HEK293 (cell line): ENCODE measurements around the gene ZNF804A.

Experiments used
- CTCF ChIA-PET: fragments of 350-600 bp; formaldehyde crosslinking; extraction: SDS; loops from one replicate; lab custom pipeline; 2021; ENCODE audit warnings: antibody characterized with exemption; lab: Yijun Ruan, JAX
- POLR2A ChIA-PET: fragments of 300-600 bp; formaldehyde crosslinking; extraction: SDS; loops from one replicate; lab custom pipeline; 2020; ENCODE audit warnings: antibody characterized with exemption, inconsistent platforms; lab: Yijun Ruan, JAX
- H3K27ac ChIP-seq: fragments of 200-500 bp; sonication (Bioruptor generic); 2 replicates; pipeline ENCODE4 v1.5.1; 2014; ENCODE audit warnings: low read depth, low read length, control low read depth, inconsistent platforms; ENCODE audit errors: extremely low read depth
- H3K36me3 ChIP-seq, 2 experiments: fragments of 200-500 bp in 1 of 2; sonication (Bioruptor generic) in 1 of 2; 1 replicate in 1 of 2; 2 replicates in 1 of 2; pipeline ENCODE4 v1.5.1; 2014 to 2017; ENCODE audit warnings: inconsistent platforms in 2 of 2, low read length in 2 of 2; ENCODE audit not compliant: control insufficient read depth in 2 of 2, insufficient read depth in 1 of 2
- H3K4me1 ChIP-seq: fragments of 200-500 bp; sonication (Bioruptor generic); 2 replicates; pipeline ENCODE4 v1.5.1; 2014; ENCODE audit warnings: mild to moderate bottlenecking, low read length, inconsistent platforms; ENCODE audit not compliant: control insufficient read depth, insufficient read depth
- H3K4me3 ChIP-seq: 2 replicates; pipeline ENCODE4 v1.5.1; 2011; ENCODE audit warnings: low read depth, mild to moderate bottlenecking, control low read depth, low read length, moderate library complexity
- H3K9me3 ChIP-seq: fragments of 200-500 bp; sonication (Bioruptor generic); 2 replicates; pipeline ENCODE4 v1.5.1; 2014; ENCODE audit warnings: low read depth, low read length, inconsistent platforms; ENCODE audit not compliant: control insufficient read depth, insufficient read depth
- BCL11A ChIP-seq: fragments of 450-650 bp; formaldehyde crosslinking; IDR thresholded peaks from 2 replicates; pipeline ENCODE4 v1.5.1; 2016; ENCODE audit warnings: low read depth, missing biosample characterization, missing genetic modification characterization
- BCL11B ChIP-seq: fragments of 450-650 bp; formaldehyde crosslinking; IDR thresholded peaks from 2 replicates; pipeline ENCODE4 v1.5.1; 2016; ENCODE audit warnings: low read depth, missing biosample characterization, missing genetic modification characterization
- FEZF1 ChIP-seq: fragments of 450-650 bp; formaldehyde crosslinking; IDR thresholded peaks from 2 replicates; pipeline ENCODE4 v1.5.1; 2016; ENCODE audit warnings: missing biosample characterization, missing genetic modification characterization
- MEIS1 ChIP-seq: sonication (generic); formaldehyde crosslinking; IDR thresholded peaks from 2 replicates; pipeline ENCODE4 v1.8.1; 2022; ENCODE audit warnings: missing genetic modification reagents, mild to moderate bottlenecking, borderline replicate concordance
- PRDM1 ChIP-seq: fragments of 450-650 bp; formaldehyde crosslinking; IDR thresholded peaks from 2 replicates; pipeline ENCODE4; 2016; ENCODE audit warnings: missing biosample characterization, missing genetic modification characterization
- SCRT2 ChIP-seq: fragments of 450-650 bp; formaldehyde crosslinking; IDR thresholded peaks from 2 replicates; pipeline ENCODE4 v1.5.1; 2016; ENCODE audit warnings: missing biosample characterization, missing genetic modification characterization
- SP7 ChIP-seq: fragments of 450-650 bp; formaldehyde crosslinking; IDR thresholded peaks from 2 replicates; pipeline ENCODE4 v1.5.1; 2016; ENCODE audit warnings: missing biosample characterization, missing genetic modification characterization
- ZEB2 ChIP-seq: fragments of 450-650 bp; formaldehyde crosslinking; IDR thresholded peaks from 2 replicates; pipeline ENCODE4 v1.5.1; 2016; ENCODE audit warnings: missing biosample characterization, missing genetic modification characterization
- ZNF132 ChIP-seq: fragments of 450-650 bp; formaldehyde crosslinking; IDR thresholded peaks from 2 replicates; pipeline ENCODE4 v1.5.1; 2017; ENCODE audit warnings: missing biosample characterization, missing genetic modification characterization, borderline replicate concordance
- ZNF266 ChIP-seq: fragments of 450-650 bp; formaldehyde crosslinking; IDR thresholded peaks from 2 replicates; pipeline ENCODE4 v1.5.1; 2016; ENCODE audit warnings: missing biosample characterization, missing genetic modification characterization, low read depth
- ZNF335 ChIP-seq: fragments of 450-650 bp; formaldehyde crosslinking; conservative IDR thresholded peaks from 2 replicates; pipeline ENCODE4 v1.5.1; 2016; ENCODE audit warnings: missing biosample characterization, missing genetic modification characterization
- ZNF433 ChIP-seq: fragments of 450-650 bp; formaldehyde crosslinking; IDR thresholded peaks from 2 replicates; pipeline ENCODE4 v1.5.1; 2016; ENCODE audit warnings: missing biosample characterization, missing genetic modification characterization, low read depth
- ZNF514 ChIP-seq: fragments of 450-650 bp; formaldehyde crosslinking; IDR thresholded peaks from 2 replicates; pipeline ENCODE4 v1.5.1; 2016; ENCODE audit warnings: missing biosample characterization, missing genetic modification characterization
- ZNF530 ChIP-seq: fragments of 450-650 bp; formaldehyde crosslinking; IDR thresholded peaks from 2 replicates; pipeline ENCODE4 v1.5.1; 2016; ENCODE audit warnings: low read depth, missing biosample characterization, missing genetic modification characterization
- ZNF558 ChIP-seq: fragments of 450-650 bp; formaldehyde crosslinking; IDR thresholded peaks from 2 replicates; pipeline ENCODE4 v1.5.1; 2016; ENCODE audit warnings: missing biosample characterization, missing genetic modification characterization
- ZNF596 ChIP-seq: fragments of 450-650 bp; IDR thresholded peaks from 2 replicates; pipeline ENCODE4 v1.5.0; 2018; ENCODE audit warnings: missing biosample characterization, mild to moderate bottlenecking, missing genetic modification characterization, moderate library complexity
- ZNF658 ChIP-seq: fragments of 450-650 bp; formaldehyde crosslinking; IDR thresholded peaks from 2 replicates; pipeline ENCODE4; 2016; ENCODE audit warnings: missing biosample characterization, missing genetic modification characterization
- ZNF670 ChIP-seq: fragments of 450-650 bp; formaldehyde crosslinking; IDR thresholded peaks from 2 replicates; pipeline ENCODE4 v1.5.1; 2016; ENCODE audit warnings: missing biosample characterization, missing genetic modification characterization, low read depth
- ZSCAN30 ChIP-seq: fragments of 450-650 bp; IDR thresholded peaks from 2 replicates; pipeline ENCODE4 v1.5.1; 2018; ENCODE audit warnings: missing biosample characterization, mild to moderate bottlenecking, missing genetic modification characterization, moderate library complexity
- TF ChIP-seq, protein P1 (sequence below): fragments of 450-650 bp; formaldehyde crosslinking; IDR thresholded peaks from 2 replicates; pipeline ENCODE4 v1.5.1; 2016; ENCODE audit warnings: missing biosample characterization, missing genetic modification characterization
- TF ChIP-seq, protein P2 (sequence below): fragments of 450-650 bp; formaldehyde crosslinking; IDR thresholded peaks from 2 replicates; pipeline ENCODE4 v1.5.1; 2017; ENCODE audit warnings: missing biosample characterization, missing genetic modification characterization

ZNF804A gene

DNA sequence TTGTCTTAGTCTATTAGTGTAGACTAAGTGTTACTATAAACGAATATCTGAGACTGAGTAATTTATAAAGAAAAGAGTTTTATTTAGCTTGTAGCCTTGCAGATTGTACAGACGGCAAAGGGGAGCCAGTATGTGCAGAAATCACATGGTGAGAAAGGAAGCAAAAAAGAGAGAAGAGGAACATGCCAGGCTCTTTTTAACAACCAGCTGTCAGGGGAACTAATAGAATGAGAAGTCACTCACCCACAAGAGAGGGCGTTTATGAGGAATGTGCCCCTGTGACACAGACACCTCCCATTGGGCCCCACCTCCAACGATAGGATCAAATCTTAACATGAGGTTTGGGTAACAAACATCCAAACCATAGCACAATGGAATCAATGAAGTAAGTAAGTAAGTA is 20.6 kb upstream of the ZNF804A start (continued):
- no peak for TF ChIP-seq ZSCAN30 (tag by site-specific recombination)
- TF ChIP-seq, protein P1, sequence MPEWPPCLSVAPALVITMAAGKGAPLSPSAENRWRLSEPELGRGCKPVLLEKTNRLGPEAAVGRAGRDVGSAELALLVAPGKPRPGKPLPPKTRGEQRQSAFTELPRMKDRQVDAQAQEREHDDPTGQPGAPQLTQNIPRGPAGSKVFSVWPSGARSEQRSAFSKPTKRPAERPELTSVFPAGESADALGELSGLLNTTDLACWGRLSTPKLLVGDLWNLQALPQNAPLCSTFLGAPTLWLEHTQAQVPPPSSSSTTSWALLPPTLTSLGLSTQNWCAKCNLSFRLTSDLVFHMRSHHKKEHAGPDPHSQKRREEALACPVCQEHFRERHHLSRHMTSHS (tag by site-specific recombination) = no peak
- no peak for TF ChIP-seq SP7 (tag by site-specific recombination)
- TF ChIP-seq ZNF433 (tag by site-specific recombination) = no peak

DNA sequence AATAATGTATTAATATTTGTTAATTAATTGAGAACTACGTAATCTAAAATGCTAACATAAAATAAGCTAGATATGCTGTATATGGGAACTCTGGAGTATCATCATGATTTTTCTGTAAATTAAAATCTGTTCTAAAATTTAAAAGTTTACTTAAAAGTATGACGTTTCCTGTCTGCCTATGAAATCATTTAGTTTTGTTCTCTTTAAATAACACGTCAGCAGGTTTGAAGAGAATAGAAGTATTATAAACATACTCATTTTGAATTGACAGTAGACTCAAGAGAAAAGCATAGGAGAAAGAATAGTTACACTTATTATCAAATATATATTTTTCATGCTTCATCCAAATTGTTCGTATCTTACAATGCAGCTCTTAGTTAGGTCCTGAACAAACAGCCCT is 19.1 kb upstream of the ZNF804A start:
- POLR2A ChIA-PET = no interaction called here
- no peak overlapping the region for H3K27ac ChIP-seq
- H3K4me1 ChIP-seq = no peaks in the 10 kb centered on the region
- H3K4me3 ChIP-seq = no peak overlapping the region
- no peaks in the 10 kb centered on the region for H3K9me3 ChIP-seq
- CTCF ChIA-PET = no interaction called here
- no peak for TF ChIP-seq PRDM1 (tag by site-specific recombination)
- H3K36me3 ChIP-seq = no peaks in the 10 kb centered on the region

DNA sequence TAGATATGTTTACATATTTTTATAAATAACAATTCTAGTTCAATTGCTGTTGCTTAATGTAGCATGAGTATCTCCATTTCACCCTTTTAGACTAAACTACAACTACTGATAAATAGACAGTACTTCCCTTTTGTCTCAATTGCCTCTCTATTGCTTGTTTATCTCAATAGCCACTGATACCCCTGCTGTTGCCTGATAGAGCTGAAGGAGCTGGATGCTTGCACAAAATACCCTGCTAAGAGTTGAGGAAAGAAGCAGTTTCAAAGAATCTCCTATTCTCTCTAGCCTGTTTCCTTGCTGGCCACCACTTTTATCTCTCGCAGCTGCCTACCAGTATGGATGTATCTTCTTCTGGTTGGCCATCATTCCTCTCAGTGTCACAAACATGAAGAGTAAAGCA is 16.9 kb upstream of the ZNF804A start:
- H3K9me3 ChIP-seq = no peaks in the 10 kb centered on the region
- POLR2A ChIA-PET = no interaction called here
- no peaks in the 10 kb centered on the region for H3K4me1 ChIP-seq
- no peak overlapping the region for H3K27ac ChIP-seq
- no peak overlapping the region for H3K4me3 ChIP-seq
- TF ChIP-seq ZEB2 (tag by site-specific recombination) = no peak
- no peak for TF ChIP-seq ZNF596 (tag by site-specific recombination)
- no peak for TF ChIP-seq ZNF670
- no peak for TF ChIP-seq ZNF530 (tag by site-specific recombination)
- no peak for TF ChIP-seq ZNF266
- TF ChIP-seq BCL11B (tag by site-specific recombination) = no peak
- no peak for TF ChIP-seq ZNF335 (tag by site-specific recombination)
- TF ChIP-seq MEIS1 (CRISPR knock-in tag) = no peak
- TF ChIP-seq ZNF558 (tag by site-specific recombination) = no peak
- no peak for TF ChIP-seq ZNF514
- TF ChIP-seq BCL11A (tag by site-specific recombination) = no peak
- TF ChIP-seq SCRT2 (tag by site-specific recombination) = no peak
- TF ChIP-seq FEZF1 = no peak
- no peaks in the 10 kb centered on the region for H3K36me3 ChIP-seq
- CTCF ChIA-PET = no interaction called here

DNA sequence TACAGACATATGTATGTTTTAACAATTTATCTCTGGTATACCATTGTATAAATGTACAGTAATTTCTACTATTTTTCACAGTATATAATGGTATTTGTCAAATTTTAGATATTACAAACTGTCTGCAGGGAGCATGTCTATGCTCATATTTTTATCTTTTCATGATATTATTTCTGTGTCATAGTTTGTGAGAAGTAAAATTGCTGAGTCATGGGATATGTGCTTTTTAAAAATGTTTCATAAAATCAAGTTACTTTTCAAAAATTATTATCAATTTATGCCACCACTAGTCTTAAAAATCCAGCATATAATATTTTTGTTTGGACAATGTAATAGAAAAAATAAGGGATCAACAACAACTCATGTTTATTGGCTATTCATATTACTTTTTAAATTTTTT is 9.1 kb upstream of the ZNF804A start:
- no peak overlapping the region for H3K4me3 ChIP-seq
- CTCF ChIA-PET = no interaction called here
- POLR2A ChIA-PET = no interaction called here
- no peaks in the 10 kb centered on the region for H3K4me1 ChIP-seq
- no peaks in the 10 kb centered on the region for H3K9me3 ChIP-seq
- TF ChIP-seq, protein P2, sequence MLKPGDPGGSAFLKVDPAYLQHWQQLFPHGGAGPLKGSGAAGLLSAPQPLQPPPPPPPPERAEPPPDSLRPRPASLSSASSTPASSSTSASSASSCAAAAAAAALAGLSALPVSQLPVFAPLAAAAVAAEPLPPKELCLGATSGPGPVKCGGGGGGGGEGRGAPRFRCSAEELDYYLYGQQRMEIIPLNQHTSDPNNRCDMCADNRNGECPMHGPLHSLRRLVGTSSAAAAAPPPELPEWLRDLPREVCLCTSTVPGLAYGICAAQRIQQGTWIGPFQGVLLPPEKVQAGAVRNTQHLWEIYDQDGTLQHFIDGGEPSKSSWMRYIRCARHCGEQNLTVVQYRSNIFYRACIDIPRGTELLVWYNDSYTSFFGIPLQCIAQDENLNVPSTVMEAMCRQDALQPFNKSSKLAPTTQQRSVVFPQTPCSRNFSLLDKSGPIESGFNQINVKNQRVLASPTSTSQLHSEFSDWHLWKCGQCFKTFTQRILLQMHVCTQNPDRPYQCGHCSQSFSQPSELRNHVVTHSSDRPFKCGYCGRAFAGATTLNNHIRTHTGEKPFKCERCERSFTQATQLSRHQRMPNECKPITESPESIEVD = no peak
- no peak for TF ChIP-seq ZNF658 (tag by site-specific recombination)
- no peak for TF ChIP-seq ZNF132
- no peaks in the 10 kb centered on the region for H3K36me3 ChIP-seq
- no peak overlapping the region for H3K27ac ChIP-seq
